IPS DF 4.7 (cell line): ENCODE results near the gene FIBP.

Experiments used
- DNase-seq: peaks from one replicate; pipeline ENCODE4 v3.0.0-alpha.2; 2013; ENCODE audit warnings: low spot score; ENCODE audit errors: extremely low read depth

Gene FIBP

DNA sequence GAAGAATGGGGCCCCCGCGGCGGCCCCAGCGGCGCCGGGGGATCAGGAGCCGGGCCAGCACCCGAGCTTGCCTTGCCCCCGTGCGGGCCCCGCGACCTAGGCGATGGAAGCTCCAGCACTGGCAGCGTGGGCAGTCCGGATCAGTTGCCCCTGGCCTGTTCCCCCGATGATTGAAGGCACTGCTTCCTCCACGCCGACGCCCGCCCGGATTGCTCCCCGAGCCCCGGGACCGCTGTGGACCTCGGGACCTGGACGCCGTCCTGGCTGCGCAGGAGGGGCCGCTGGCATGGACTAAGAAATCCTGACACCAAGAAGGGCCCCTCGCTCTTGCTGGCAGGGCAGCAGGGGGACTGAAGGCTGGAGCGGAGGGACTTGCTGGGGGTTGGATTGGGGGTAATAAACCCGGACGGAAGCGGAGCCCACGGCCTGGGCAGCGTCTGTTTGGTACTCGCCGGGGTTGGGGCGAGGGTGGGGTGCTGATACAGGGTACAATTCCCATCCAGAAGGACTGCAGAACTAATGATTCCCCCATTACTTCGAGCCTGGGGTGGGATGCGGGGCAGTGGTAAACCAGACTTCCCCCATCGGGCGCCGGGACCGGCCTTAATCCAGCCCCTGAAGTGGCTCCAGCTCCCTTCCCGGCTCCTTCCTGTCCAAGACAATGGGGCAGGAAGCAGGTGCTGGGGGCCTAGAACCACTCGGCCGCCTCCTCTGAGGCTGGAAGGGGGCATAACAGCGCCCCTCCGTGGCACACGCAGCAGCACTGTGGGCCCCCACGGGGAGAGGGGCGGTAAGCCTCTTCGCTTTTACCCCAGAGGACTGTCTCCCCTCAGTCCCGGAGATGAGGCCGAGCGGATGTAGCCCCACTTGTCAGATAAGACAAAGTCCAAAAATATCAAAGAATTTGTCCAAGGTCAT, 3.2 kb upstream of the FIBP start:
- no peak for DNase-seq

DNA sequence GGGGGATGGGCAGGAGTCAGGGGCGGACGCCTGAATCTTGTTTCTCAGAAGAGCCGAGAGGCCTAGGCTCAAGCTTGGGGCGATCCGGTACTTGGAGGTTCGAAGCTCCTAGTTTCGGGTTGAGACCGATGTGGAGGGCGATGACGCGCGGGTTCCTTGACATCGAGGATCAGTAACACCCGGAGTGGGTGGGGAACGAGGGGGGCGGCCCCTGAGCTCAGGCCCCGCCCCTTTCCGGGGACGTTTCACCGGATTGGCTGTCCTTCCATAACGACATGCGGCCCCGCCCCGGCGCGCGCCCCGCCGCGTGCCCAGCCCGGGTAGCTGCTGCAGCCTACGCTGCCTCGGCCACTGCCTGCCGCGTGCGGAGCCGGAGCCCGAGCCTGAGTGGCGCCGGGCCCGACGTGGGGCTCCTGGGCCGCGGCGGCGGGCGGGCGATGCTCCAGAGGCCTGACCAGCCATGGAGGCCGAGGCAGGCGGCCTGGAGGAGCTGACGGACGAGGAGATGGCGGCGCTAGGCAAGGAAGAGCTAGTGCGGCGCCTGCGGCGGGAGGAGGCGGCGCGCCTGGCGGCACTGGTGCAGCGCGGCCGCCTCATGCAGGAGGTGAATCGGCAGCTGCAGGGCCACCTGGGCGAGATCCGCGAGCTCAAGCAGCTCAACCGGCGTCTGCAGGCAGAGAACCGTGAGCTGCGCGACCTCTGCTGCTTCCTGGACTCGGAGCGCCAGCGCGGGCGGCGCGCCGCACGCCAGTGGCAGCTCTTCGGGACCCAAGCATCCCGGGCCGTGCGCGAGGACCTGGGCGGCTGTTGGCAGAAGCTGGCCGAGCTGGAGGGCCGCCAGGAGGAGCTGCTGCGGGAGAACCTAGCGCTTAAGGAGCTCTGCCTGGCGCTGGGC, 2.3 kb upstream of the FIBP start, which contains the start of gene CCDC85B:
CCDC85B (plus strand) TSS at position 350 of the 895 bp plus-strand sequence; CDS start at position 461, 111 bp downstream.
- DNase-seq, result no peak

DNA sequence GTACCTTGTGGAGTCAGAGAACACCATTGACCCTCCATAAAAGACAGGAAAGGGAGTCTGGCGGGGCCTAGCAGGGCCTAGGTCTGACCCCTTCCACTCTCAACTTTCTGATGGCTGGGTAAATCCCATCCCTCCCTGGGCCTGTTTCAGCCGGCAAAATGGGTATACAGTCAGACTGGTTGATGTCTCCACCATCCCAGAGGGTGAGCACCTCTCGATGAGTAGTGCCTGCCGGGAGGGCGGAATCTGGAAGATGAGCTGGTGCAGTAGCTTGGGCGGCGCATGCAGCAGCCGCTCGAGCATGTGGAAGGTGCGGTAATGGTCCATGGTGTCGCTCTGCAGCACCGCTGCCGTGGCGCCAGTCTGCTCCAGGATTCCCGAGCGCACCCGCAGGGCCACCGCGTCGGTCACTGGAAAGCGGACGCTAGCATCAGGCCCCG, 528 bp downstream of the FIBP start:
- DNase-seq, result no peak

DNA sequence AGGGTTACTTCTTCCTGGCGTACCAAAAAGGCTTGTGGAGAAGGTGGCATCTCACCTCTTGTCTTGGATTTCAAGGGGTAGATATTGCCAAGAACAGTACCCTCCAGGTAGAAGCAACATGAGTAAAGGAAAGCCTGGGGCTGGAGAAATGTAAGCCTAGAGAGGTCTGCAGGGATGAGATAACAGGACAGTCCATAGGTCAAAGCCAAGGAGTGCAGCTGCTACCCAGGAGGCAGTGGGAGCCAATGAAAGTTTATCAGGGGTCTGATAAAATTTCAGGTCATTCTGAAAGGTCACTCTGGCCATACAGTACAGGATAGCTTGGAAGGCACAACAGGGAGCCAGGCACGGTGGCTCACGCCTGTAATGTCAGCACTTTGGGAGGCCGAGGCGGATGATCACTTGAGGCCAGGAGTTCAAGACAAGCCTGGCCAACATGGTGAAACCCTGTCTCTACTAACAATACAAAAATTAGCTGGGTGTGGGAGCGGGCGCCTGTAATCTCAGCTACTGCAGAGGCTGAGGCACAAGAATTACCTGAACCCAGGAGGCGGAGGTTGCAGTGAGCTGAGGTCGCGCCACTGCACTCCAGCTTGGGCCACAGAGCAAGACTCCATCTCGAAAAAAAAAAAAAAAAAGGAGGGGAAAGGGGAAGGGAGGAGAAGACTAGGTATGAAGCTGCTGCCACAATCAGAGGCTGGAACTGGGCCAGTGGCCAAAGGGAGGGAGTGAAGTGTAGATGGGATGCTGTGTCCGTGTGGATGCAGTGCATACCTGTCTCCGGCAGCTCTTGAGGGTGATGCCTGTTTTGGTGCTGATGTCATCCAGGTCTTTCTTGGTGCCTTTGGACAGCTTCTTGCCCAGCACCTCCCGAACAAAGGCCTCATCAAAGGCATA, 1.2 kb downstream of the FIBP start:
- DNase-seq, result no peak

DNA sequence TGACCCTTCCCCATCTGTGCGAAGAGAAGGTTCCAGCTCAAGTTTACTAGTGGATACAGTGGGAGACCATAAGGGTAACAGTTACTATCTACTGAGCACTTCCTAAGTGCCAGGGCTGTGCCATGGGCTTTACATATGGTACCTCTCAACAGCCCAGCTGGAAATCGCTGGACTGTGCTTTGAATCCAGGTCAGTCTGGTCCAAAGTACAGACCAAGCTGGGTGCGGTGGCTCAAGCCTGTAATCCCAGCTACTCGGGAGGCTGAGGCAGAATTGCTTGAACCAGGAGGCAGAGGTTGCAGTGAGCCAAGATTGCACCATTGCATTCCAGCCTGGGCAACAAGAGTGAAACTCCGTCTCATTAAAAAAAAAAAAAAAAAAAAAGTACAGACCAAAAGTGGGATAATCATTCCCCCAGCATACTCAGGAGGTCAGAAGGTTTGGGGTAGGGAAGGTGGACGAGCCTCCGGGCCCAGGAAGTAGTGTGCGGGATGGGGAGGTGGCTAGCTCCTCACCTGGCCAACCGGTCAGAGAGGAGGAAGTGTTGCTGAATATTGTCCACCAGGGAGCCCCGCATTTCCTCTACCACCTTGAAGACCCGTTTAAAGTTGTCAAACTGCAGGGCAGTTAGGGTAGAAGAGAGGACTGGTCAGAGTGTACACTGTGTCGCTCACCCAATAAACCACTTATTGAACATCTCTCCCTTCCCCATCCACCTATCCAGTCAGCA, 2.3 kb downstream of the FIBP start:
- DNase-seq, result no peak

DNA sequence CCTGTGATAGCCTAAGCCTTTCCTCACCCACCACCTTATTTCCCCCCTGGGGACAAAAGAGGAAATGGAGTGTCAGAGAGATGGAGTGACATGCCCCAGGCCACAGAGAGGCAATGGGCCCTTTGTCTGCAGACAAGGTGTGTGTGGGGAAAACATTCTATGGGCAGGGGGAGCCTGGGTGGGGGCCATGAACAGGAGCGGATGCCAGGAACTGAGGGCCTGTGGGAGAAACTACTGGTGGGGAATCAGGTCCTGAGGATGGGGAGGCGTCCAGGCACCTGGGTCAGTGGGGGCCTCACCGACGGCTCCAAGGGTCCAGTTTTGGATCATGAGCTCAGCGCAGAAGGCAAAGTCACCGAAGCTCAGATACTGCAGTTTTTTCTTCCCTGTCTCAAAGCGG, 3.0 kb downstream of the FIBP start:
- DNase-seq, result no peak

DNA sequence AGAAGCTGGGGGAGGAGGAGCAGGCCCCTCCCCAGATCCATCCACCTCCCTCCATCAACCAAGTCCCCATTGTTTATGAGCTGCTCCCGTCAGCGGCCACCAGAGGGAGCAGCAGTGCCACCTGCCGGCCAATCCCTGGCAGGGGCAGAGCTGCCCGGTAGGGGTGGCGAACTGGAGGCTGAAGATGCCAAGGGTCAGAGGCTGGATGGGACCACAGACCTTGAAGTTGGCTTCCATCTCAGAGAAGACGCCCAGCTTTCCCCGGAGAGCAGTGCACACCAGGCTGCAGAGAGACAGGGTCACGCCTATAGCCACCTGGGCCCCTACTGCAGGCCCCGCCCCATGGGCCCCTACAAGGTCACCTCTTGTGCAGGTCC, 3.6 kb downstream of the FIBP start:
- no peak for DNase-seq

DNA sequence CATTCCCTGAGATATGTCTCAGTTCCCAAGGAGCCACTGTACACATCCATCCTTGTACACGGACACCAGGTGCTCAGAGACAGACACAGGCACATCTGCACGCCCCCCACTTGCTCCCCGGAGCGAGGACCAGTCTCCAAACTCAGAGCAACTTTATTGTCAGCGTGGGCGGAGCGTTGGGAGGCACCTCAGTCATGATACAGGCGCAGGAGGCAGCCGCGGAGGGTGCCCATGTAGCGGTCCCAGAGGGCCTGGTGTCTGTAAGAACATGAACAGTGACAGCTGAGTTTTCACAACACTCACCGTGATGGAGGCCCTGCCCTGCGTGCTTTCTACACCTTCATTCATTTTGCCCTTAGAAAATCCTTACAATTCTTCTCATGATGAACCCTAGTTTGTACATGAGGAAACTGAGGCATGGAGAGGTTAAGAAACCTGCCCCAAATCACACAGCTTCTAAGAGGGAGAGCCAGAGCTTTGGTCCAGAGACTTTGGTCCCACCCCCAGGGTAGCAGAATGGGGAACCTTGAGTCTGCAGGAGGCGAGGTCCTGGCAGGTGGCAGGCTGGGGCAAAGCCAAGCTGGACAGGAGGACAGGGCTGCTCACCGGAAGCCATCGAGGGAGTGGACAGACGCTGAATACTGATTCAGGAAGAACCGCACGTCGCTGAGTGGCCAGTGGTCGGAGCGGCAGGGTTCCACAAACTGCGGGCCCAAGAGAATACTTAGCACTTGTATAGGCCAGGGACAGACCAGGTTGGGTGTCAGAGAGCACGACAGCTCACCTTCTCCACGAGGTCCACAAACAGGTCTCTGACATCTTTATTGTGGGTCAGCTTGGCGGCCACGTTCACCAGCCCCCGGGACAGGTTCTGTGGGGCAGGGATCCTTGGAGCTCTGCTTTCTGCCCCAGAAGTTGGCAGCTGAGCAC, 4.2 kb downstream of the FIBP start:
- no peak for DNase-seq

DNA sequence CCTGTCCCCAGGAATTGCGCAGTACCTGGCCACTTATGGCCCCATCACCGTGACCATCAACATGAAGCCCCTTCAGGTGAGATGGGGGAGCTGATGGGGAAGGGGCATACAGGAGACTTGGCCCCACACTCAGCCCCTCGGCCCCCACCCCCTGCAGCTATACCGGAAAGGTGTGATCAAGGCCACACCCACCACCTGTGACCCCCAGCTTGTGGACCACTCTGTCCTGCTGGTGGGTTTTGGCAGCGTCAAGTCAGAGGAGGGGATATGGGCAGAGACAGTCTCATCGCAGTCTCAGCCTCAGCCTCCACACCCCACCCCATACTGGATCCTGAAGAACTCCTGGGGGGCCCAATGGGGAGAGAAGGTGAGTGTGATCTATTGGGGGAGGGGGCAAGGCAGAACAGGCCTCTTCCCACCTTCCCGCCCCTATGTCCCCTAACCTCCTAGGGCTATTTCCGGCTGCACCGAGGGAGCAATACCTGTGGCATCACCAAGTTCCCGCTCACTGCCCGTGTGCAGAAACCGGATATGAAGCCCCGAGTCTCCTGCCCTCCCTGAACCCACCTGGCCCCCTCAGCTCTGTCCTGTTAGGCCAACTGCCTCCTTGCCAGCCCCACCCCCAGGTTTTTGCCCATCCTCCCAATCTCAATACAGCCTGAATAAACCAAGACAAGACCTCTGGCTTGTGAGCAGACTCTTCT, 5.1 kb downstream of the FIBP start:
- DNase-seq, result no peak

DNA sequence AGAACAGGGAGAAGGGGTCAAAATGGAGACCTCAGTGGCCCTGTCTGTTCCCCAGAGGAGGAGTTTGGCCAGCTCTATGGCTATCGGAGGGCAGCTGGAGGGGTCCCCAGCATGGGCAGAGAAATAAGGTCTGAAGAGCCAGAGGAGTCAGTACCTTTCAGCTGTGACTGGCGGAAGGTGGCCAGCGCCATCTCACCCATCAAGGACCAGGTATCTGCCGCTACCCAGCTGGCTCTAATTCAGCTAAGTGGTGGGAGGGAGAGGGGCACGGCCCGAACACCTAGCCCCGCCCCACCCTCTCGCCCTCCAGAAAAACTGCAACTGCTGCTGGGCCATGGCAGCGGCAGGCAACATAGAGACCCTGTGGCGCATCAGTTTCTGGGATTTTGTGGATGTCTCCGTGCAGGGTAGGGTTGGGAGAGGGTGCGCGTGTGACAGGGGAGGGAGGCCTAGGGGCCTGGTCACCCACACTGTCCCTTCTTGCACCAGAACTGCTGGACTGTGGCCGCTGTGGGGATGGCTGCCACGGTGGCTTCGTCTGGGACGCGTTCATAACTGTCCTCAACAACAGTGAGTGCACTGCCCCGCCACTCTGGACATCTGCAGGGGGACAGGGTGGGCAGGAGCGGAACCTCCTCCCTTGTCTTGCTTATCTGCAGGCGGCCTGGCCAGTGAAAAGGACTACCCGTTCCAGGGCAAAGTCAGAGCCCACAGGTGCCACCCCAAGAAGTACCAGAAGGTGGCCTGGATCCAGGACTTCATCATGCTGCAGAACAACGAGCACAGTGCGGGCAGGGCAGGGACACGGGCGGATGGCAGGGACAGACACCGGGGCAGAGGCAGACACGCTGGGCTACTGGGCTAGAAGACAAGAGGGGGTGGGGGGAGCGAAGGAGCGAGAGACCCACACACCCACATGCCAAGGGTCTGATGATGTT, 5.9 kb downstream of the FIBP start:
- no peak for DNase-seq

DNA sequence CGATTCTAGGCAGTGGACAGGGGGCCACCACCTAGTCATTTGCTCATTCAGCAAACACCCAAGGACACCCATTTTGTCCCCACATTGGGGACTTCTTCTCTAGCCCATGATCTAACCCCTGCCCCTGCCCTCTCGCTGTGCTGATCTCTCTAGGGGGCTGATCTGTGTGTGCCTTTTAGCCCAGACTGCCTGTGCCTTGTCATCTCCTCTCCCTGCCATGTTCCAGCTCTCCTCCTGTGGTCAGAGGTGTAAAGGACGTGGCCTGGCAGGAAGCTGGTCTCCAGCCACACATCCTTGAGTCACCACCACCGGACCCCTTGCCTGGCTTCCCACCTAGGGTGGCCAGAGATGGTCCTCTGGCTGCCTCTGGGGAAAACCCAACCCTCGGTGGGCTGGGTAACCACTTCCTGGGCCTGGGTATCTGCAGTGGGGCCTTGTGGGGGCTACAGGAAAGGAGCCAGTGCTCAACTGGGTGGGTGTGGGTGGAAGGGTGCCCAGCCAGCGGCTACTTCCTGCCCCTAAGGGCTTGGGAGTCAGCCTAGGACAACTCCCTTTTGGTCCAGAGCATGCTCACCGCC, 7.3 kb downstream of the FIBP start:
- no peak for DNase-seq

DNA sequence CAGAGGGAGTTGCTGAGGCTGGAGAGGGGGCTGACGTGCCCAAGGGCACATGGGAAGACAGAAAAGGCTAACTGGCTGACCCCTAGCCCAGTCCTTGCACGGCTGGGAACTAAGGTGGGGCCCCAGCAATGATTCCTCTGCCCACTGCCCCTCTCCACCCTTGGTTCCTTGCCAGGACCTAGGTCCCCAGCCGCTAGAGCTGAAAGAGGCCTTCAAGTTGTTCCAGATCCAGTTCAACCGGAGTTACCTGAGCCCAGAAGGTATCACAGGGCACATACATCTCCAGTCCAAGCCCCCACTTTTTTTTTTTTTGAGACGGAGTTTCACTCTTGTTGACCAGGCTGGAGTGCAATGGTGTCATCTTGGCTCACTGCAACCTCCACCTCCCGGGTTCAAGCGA, 8.2 kb downstream of the FIBP start:
- no peak for DNase-seq

DNA sequence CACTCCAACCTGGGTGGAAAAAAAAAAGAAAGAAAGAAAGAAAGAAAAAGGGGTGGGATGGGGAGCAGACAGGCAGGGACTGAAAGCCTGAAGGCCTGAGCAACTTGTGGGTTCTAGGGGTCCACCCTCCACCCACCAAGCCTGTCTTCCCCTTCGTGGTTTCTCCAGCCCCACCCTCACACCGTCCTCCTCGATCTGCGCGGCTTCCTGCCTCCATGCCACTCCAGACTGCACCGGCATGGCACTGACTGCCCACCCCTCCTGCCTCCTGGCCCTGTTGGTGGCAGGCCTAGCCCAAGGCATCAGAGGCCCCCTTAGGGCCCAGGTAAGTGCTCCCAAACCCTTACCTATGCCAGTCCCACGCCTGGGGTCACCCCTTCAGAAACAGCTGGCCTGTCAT, 8.7 kb downstream of the FIBP start, which contains the start of gene CTSW:
CTSW (plus strand) TSS at position 221 of the 400 bp plus-strand sequence; CDS start at position 239, 18 bp downstream.
- DNase-seq, result no peak

DNA sequence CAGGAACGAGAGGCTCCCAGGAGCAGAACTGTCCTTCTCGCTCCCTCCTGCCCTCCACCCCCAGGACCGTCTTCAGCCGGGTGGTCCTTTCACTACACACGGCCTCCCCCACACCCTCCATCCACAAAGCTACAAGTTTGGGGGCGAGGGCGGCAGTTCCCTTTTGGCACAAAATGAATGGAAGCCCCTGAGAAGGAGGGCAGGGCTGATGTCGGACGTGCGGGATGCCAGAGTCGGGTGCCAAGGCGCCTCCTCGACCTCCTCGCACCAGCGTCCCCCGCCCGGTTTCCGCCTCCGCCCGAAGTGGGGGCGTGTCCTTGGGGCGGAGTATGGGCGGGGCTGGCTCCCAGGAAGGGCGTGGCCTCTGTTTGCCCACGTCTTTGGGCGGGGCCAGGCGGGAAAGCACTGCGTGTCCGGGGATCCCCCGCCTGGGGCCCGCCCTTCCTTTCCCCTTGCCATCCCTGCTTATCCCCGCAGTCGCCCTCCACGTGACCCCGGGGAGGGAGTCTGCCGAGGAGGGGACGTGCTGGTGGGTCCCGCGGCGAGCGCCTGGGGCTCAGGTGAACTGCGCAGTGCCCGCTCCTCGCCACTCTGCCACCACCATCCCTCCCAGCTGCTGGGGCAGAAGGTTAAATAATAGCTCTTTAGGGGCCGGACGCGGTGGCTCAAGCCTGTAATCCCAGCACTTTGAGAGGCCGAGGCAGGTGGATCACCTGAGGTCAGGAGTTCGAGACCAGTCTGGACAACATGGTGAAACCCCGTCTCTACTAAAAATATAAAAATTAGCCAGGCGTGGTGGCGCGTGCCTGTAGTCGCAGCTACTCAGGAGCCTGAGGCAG, 14.7 kb downstream of the FIBP start:
- DNase-seq, result no peak

DNA sequence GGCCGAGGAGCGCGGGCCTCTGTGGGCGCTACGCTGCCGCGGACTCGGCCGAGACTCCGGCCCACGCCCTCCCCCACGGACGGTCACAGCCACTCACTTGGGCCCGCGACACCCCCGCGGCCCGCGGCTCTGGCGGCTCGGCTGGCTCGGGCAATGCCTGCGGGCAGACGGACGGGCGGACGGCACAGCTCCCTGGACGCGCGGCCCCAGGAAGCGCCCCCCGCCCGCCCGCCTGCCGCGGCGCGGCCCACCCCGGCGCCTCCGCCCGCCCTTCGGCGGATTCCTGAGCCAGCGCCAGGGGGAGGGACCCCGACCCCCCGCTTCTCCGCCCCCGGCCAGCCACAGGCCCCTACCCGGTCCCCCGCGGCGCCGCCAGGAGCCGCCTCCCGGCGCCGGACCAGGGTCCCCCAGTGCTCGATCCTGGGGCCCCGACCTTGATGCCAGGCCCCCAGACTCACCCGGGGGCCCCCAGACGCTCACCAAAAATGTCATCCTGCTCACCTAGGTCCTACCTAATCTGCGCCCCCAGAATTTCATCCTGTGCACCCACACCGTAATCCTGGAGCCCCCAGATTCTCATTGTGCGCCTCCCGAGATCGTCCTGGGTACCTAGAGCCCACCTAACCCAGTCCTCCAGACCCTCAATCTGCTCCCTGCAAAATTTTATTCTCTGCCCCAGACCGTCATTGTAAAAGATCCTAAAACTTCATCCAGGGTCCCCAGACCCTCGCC, 15.5 kb downstream of the FIBP start, which contains the start of gene EFEMP2:
EFEMP2 (minus strand) TSS at position 215 of the 732 bp plus-strand sequence. CDS start 446 bp downstream, outside the sequence.
- DNase-seq, result no peak
